ENCODE results near the gene ZNF284. TPM values are rescaled to one million over a fixed set of nuclear protein-coding genes. Genes with fewer than 3 reads are reported as not detected.
A peak's percentile ranks its signal among the peaks of the same experiment; 100 is the strongest.

The ZNF284 gene
- total RNA-seq, 1 experiment from 2014 or later = 2.6 TPM

DNA sequence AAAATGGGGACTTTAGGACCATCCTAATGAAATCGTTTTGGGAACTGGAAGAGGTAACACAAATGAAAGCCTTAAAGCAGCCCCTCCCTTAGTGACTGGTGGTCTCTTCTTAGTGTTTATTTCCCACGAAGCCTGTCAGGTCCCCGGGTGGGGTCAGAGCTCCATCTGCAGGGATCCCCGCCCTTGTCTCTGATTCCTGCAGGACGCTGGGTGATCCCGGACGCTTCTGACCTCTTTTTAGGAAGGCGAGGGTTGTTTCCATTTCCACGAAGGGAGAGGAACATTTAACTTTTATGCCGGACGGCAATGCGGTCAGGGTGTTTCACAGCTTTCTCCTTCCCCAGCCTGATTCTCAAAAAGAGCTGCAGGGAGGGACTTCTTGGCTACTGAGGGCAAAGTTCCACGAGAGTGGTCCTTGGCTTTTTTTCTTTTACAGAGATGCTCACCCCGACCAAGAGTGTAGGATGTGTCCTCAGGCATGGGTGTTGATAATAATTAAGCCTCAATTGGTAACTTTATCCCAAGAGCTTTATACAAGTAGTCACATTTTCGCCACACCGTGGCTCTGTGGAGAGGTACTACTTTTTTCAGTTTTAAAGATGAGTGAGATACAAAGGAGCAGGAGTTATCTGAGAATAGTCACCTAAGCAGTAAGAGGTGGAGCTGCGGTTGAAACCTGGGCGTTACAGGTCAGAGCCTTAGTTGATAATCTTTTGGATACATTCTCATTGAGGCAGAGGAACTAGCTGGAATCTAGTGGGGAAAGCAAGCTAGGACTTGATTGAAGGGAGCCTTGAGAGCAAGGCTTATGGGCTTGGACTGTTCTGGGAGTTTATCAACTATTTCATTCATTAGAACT is 813 bp downstream of the ZNF284 start:
- Histone ChIP-seq H3K79me2 (ENCODE audit: insufficient read depth, low read length) (no peaks in the 10 kb centered on the region), H2AK5ac (ENCODE audit: insufficient read length, low read length) (no peak overlapping the region), H3K23ac (ENCODE audit: insufficient read length, low read depth, low read length) (no peak overlapping the region), H2BK120ac (ENCODE audit: low read depth, low read length, poor library complexity, severe bottlenecking) (no peak overlapping the region), H3K79me1 (ENCODE audit: insufficient read depth, low read depth, low read length, poor library complexity, severe bottlenecking) (no peaks in the 10 kb centered on the region), H4K8ac (replicated peaks; ENCODE audit: insufficient read length, low read depth, low read length) (no peak overlapping the region), H2BK15ac (ENCODE audit: low read depth, low read length) (no peak overlapping the region), H2BK20ac (ENCODE audit: low read depth, low read length, poor library complexity, severe bottlenecking) (no peak overlapping the region), H2AFZ (ENCODE audit: low read length) (no peak overlapping the region), H3K4me1 (ENCODE audit: insufficient read depth, low read length) (no peaks in the 10 kb centered on the region), H3K9me3 (ENCODE audit: control insufficient read depth, low read depth, low read length) (no peaks in the 10 kb centered on the region), H3K27ac (ENCODE audit: insufficient read length, low read depth, low read length) (no peak overlapping the region), H3K56ac (ENCODE audit: insufficient read length, low read depth, low read length) (no peak overlapping the region), H4K5ac (ENCODE audit: insufficient read length, low read depth, low read length) (no peak overlapping the region), H3K9ac (ENCODE audit: extremely low read depth, insufficient read length, low read length) (no peak overlapping the region), H3K14ac (ENCODE audit: insufficient read depth, low read length) (no peak overlapping the region), H2BK12ac (ENCODE audit: insufficient read length, low read depth, low read length) (no peak overlapping the region), H3K4me2 (ENCODE audit: insufficient read depth, insufficient read length, low read length) (peak overlapping the region; percentile 86), H4K91ac (ENCODE audit: insufficient read length, low read depth, low read length) (no peak overlapping the region), H3K23me2 (ENCODE audit: insufficient read length, low read depth, low read length, poor library complexity, severe bottlenecking) (peaks cover 14% of the 10 kb centered on the region), H3K27me3 (ENCODE audit: insufficient read depth, low read length) (no peaks in the 10 kb centered on the region; the same call in 1 of the 2 replicates), H4K20me1 (ENCODE audit: control insufficient read depth, insufficient read depth, insufficient read length) (no peaks in the 10 kb centered on the region), H3T11ph (ENCODE audit: low read length) (no peak overlapping the region), H3K18ac (ENCODE audit: insufficient read length, low read depth, low read length) (no peak overlapping the region), H2BK5ac (ENCODE audit: insufficient read length, low read length) (no peak overlapping the region), H3K4ac (ENCODE audit: low read depth, low read length) (no peak overlapping the region)
- Mint-ChIP-seq H3K36me3 (ENCODE audit: insufficient read depth in 1 of 3, low read depth in 3 of 3) (peaks cover 15 to 26% (median 25%) of the 10 kb centered on the region in 3 experiments), H3K9me3 (peaks cover 28 to 34% of the 10 kb centered on the region in 2 experiments), H3K27me3 (ENCODE audit: low read depth) (peaks cover 33% of the 10 kb centered on the region), H3K4me3 (peak overlapping the region; percentile 88 to 89), H3K27ac (no peak overlapping the region), H3K4me1 (peaks cover 12 to 16% of the 10 kb centered on the region in 2 experiments)
- no CpG with 5 or more reads among the region's 18 CpGs for WGBS (ENCODE audit: extremely low coverage, insufficient read length, low lambda C conversion rate)
- no peak for DNase-seq
- TF ChIP-seq, protein P1, sequence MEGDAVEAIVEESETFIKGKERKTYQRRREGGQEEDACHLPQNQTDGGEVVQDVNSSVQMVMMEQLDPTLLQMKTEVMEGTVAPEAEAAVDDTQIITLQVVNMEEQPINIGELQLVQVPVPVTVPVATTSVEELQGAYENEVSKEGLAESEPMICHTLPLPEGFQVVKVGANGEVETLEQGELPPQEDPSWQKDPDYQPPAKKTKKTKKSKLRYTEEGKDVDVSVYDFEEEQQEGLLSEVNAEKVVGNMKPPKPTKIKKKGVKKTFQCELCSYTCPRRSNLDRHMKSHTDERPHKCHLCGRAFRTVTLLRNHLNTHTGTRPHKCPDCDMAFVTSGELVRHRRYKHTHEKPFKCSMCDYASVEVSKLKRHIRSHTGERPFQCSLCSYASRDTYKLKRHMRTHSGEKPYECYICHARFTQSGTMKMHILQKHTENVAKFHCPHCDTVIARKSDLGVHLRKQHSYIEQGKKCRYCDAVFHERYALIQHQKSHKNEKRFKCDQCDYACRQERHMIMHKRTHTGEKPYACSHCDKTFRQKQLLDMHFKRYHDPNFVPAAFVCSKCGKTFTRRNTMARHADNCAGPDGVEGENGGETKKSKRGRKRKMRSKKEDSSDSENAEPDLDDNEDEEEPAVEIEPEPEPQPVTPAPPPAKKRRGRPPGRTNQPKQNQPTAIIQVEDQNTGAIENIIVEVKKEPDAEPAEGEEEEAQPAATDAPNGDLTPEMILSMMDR (conservative IDR thresholded peaks at IDR 0.05) = no peak

Data from H9 (cell line).